ENCODE measurements around the gene ZIC2. TPM values are rescaled to one million over a fixed set of nuclear protein-coding genes. Genes with fewer than 3 reads are reported as not detected.
"Not testable (repeated sequence)": the region's sequence is repeated elsewhere in the genome, so short reads cannot be mapped to it uniquely, and the experiment has no call there.

The ZIC2 gene
- total RNA-seq, result not detected
- polyA plus RNA-seq, result under 1 TPM in 1 of 2 donors, not detected in 1; 0.18 TPM
- long read RNA-seq, donor 1, result 0 reads
- long read RNA-seq, donor 2, result 0 reads

- DNase-seq (no peak), ATAC-seq (ENCODE audit: low FRiP score) (no peak)
- H3K27ac ChIP-seq (ENCODE audit: low read depth in 1 of 2, low read length in 2 of 2), result no peak within 1 kb of the TSS
- WGBS, 2 donors, result 1 to 2% methylated on average over 26 to 41 of the region's 41 CpGs
- peak within 1 kb of the TSS; percentile 39 to 46 for H3K4me3 ChIP-seq (ENCODE audit: low read length in 2 of 2)
- no peaks in the 10 kb centered on the region for H3K36me3 ChIP-seq (ENCODE audit: control insufficient read depth in 1 of 2, insufficient read depth in 2 of 2, low read length in 1 of 2)
- intact Hi-C loops (cut with DNase I), result no loop called here
- H3K4me1 ChIP-seq (ENCODE audit: control insufficient read depth in 1 of 2, insufficient read depth in 2 of 2, low read length in 2 of 2), result no peaks in the 10 kb centered on the region
- H3K27me3 ChIP-seq (ENCODE audit: control insufficient read depth in 1 of 2, insufficient read depth in 2 of 2, low read length in 1 of 2), result peaks cover 0 to 2% of the 10 kb centered on the region in 2 donors
- H3K9me3 ChIP-seq (ENCODE audit: control insufficient read depth, low read length), result no peaks in the 10 kb centered on the region
Observed at GRCh38 chr13:99981735-99982035, at the start of gene ZIC2. Gene ZIC2, plus strand, starts transcription at chr13:99981784. Its CDS starts 281 bp downstream, at chr13:99982065.

GRCh38 chr13:99932912-99933311, 48.7 kb upstream of the ZIC2 start:
- no peak overlapping the region for H3K27ac ChIP-seq (ENCODE audit: low read depth in 1 of 2, low read length in 2 of 2)
- 90% methylated on average over 5 of the region's 5 CpGs for WGBS, 2 donors
- H3K36me3 ChIP-seq (ENCODE audit: control insufficient read depth in 1 of 2, insufficient read depth in 2 of 2, low read length in 1 of 2), result no peaks in the 10 kb centered on the region
- H3K4me1 ChIP-seq (ENCODE audit: control insufficient read depth in 1 of 2, insufficient read depth in 2 of 2, low read length in 2 of 2), result no peaks in the 10 kb centered on the region
- ATAC-seq (ENCODE audit: low FRiP score), result no peak
- no peak overlapping the region for H3K4me3 ChIP-seq (ENCODE audit: low read length in 2 of 2)
- H3K9me3 ChIP-seq (ENCODE audit: control insufficient read depth, low read length), result no peaks in the 10 kb centered on the region
- no peaks in the 10 kb centered on the region for H3K27me3 ChIP-seq (ENCODE audit: control insufficient read depth in 1 of 2, insufficient read depth in 2 of 2, low read length in 1 of 2)
- intact Hi-C loops (cut with DNase I), result no loop called here
- no peak for DNase-seq

- no peaks in the 10 kb centered on the region for H3K36me3 ChIP-seq (ENCODE audit: control insufficient read depth in 1 of 2, insufficient read depth in 2 of 2, low read length in 1 of 2)
- 85 to 91% methylated on average over 2 of the region's 2 CpGs for WGBS, 2 donors
- no peak overlapping the region for H3K4me3 ChIP-seq (ENCODE audit: low read length in 2 of 2)
- DNase-seq, result no peak
- no peak overlapping the region for H3K27ac ChIP-seq (ENCODE audit: low read depth in 1 of 2, low read length in 2 of 2)
- intact Hi-C loops (cut with DNase I), result no loop called here
- H3K4me1 ChIP-seq (ENCODE audit: control insufficient read depth in 1 of 2, insufficient read depth in 2 of 2, low read length in 2 of 2), result no peaks in the 10 kb centered on the region
- peaks cover 2% of the 10 kb centered on the region for H3K9me3 ChIP-seq (ENCODE audit: control insufficient read depth, low read length)
- ATAC-seq (ENCODE audit: low FRiP score), result no peak
- peaks cover 0 to 2% of the 10 kb centered on the region in 2 donors for H3K27me3 ChIP-seq (ENCODE audit: control insufficient read depth in 1 of 2, insufficient read depth in 2 of 2, low read length in 1 of 2)
Observed at GRCh38 chr13:99935772-99936171, 45.8 kb upstream of the ZIC2 start.

GRCh38 chr13:99938635-99939034, 42.9 kb upstream of the ZIC2 start:
- Histone ChIP-seq H3K4me1 (ENCODE audit: control insufficient read depth in 1 of 2, insufficient read depth in 2 of 2, low read length in 2 of 2) (no peaks in the 10 kb centered on the region), H3K27ac (ENCODE audit: low read depth in 1 of 2, low read length in 2 of 2) (no peak overlapping the region), H3K9me3 (ENCODE audit: control insufficient read depth, low read length) (peaks cover 2% of the 10 kb centered on the region), H3K27me3 (ENCODE audit: control insufficient read depth in 1 of 2, insufficient read depth in 2 of 2, low read length in 1 of 2) (peaks cover 0 to 2% of the 10 kb centered on the region in 2 donors), H3K36me3 (ENCODE audit: control insufficient read depth in 1 of 2, insufficient read depth in 2 of 2, low read length in 1 of 2) (no peaks in the 10 kb centered on the region), H3K4me3 (ENCODE audit: low read length in 2 of 2) (no peak overlapping the region)
- intact Hi-C loops (cut with DNase I), result no loop called here
- no peak for DNase-seq
- no peak for ATAC-seq (ENCODE audit: low FRiP score)
- 22 to 33% methylated on average over 7 of the region's 7 CpGs for whole genome bisulfite sequencing, 2 donors

GRCh38 chr13:99941086-99941485, 40.5 kb upstream of the ZIC2 start:
- WGBS, 2 donors, result 76 to 77% methylated on average over 7 of the region's 7 CpGs
- peaks cover 2% of the 10 kb centered on the region for H3K9me3 ChIP-seq (ENCODE audit: control insufficient read depth, low read length)
- H3K36me3 ChIP-seq (ENCODE audit: control insufficient read depth in 1 of 2, insufficient read depth in 2 of 2, low read length in 1 of 2), result no peaks in the 10 kb centered on the region
- ATAC-seq (ENCODE audit: low FRiP score) (no peak), DNase-seq (no peak)
- H3K4me3 ChIP-seq (ENCODE audit: low read length in 2 of 2), result no peak overlapping the region
- no peaks in the 10 kb centered on the region for H3K4me1 ChIP-seq (ENCODE audit: control insufficient read depth in 1 of 2, insufficient read depth in 2 of 2, low read length in 2 of 2)
- H3K27me3 ChIP-seq (ENCODE audit: control insufficient read depth in 1 of 2, insufficient read depth in 2 of 2, low read length in 1 of 2), result peaks cover 0 to 2% of the 10 kb centered on the region in 2 donors
- intact Hi-C loops (cut with DNase I), result no loop called here
- H3K27ac ChIP-seq (ENCODE audit: low read depth in 1 of 2, low read length in 2 of 2), result no peak overlapping the region

GRCh38 chr13:99941911-99942310, 39.7 kb upstream of the ZIC2 start:
- Histone ChIP-seq H3K4me1 (ENCODE audit: control insufficient read depth in 1 of 2, insufficient read depth in 2 of 2, low read length in 2 of 2) (no peaks in the 10 kb centered on the region), H3K4me3 (ENCODE audit: low read length in 2 of 2) (no peak overlapping the region), H3K36me3 (ENCODE audit: control insufficient read depth in 1 of 2, insufficient read depth in 2 of 2, low read length in 1 of 2) (no peaks in the 10 kb centered on the region), H3K9me3 (ENCODE audit: control insufficient read depth, low read length) (peaks cover 2% of the 10 kb centered on the region), H3K27ac (ENCODE audit: low read depth in 1 of 2, low read length in 2 of 2) (no peak overlapping the region), H3K27me3 (ENCODE audit: control insufficient read depth in 1 of 2, insufficient read depth in 2 of 2, low read length in 1 of 2) (peaks cover 0 to 2% of the 10 kb centered on the region in 2 donors)
- 63 to 71% methylated on average over 4 of the region's 4 CpGs for WGBS, 2 donors
- ATAC-seq (ENCODE audit: low FRiP score), result no peak
- DNase-seq, result no peak
- intact Hi-C loops (cut with DNase I), result no loop called here

GRCh38 chr13:99944102-99944501, 37.5 kb upstream of the ZIC2 start:
- no peak for ATAC-seq (ENCODE audit: low FRiP score)
- WGBS, 2 donors, result 71 to 74% methylated on average over 7 of the region's 7 CpGs

GRCh38 chr13:99944606-99945005, 37.0 kb upstream of the ZIC2 start:
- ATAC-seq (ENCODE audit: low FRiP score), result no peak
- Histone ChIP-seq H3K4me3 (ENCODE audit: low read length in 2 of 2) (no peak overlapping the region), H3K27ac (ENCODE audit: low read depth in 1 of 2, low read length in 2 of 2) (no peak overlapping the region), H3K9me3 (ENCODE audit: control insufficient read depth, low read length) (no peaks in the 10 kb centered on the region), H3K36me3 (ENCODE audit: control insufficient read depth in 1 of 2, insufficient read depth in 2 of 2, low read length in 1 of 2) (no peaks in the 10 kb centered on the region), H3K27me3 (ENCODE audit: control insufficient read depth in 1 of 2, insufficient read depth in 2 of 2, low read length in 1 of 2) (peaks cover 0 to 2% of the 10 kb centered on the region in 2 donors), H3K4me1 (ENCODE audit: control insufficient read depth in 1 of 2, insufficient read depth in 2 of 2, low read length in 2 of 2) (no peaks in the 10 kb centered on the region)
- DNase-seq, result no peak
- intact Hi-C loops (cut with DNase I), result no loop called here
- 91 to 92% methylated on average over 6 of the region's 6 CpGs for WGBS, 2 donors

More at GRCh38 chr13:99944102-99944501, 37.5 kb upstream of the ZIC2 start:
- no peaks in the 10 kb centered on the region for H3K9me3 ChIP-seq (ENCODE audit: control insufficient read depth, low read length)
- no peak overlapping the region for H3K4me3 ChIP-seq (ENCODE audit: low read length in 2 of 2)
- intact Hi-C loops (cut with DNase I), result no loop called here
- H3K4me1 ChIP-seq (ENCODE audit: control insufficient read depth in 1 of 2, insufficient read depth in 2 of 2, low read length in 2 of 2), result no peaks in the 10 kb centered on the region
- H3K27ac ChIP-seq (ENCODE audit: low read depth in 1 of 2, low read length in 2 of 2), result no peak overlapping the region
- peaks cover 0 to 2% of the 10 kb centered on the region in 2 donors for H3K27me3 ChIP-seq (ENCODE audit: control insufficient read depth in 1 of 2, insufficient read depth in 2 of 2, low read length in 1 of 2)
- no peak for DNase-seq
- no peaks in the 10 kb centered on the region for H3K36me3 ChIP-seq (ENCODE audit: control insufficient read depth in 1 of 2, insufficient read depth in 2 of 2, low read length in 1 of 2)

- H3K9me3 ChIP-seq (ENCODE audit: control insufficient read depth, low read length); H3K27me3 ChIP-seq (ENCODE audit: control insufficient read depth in 1 of 2, insufficient read depth in 2 of 2, low read length in 1 of 2); H3K4me1 ChIP-seq (ENCODE audit: control insufficient read depth in 1 of 2, insufficient read depth in 2 of 2, low read length in 2 of 2); H3K27ac ChIP-seq (ENCODE audit: low read depth in 1 of 2, low read length in 2 of 2); ATAC-seq (ENCODE audit: low FRiP score); H3K4me3 ChIP-seq (ENCODE audit: low read length in 2 of 2); H3K36me3 ChIP-seq (ENCODE audit: control insufficient read depth in 1 of 2, insufficient read depth in 2 of 2, low read length in 1 of 2); DNase-seq; intact Hi-C loops (cut with DNase I): not testable (repeated sequence)
- 96 to 100% methylated on average over 2 of the region's 2 CpGs for WGBS, 2 donors
Observed at GRCh38 chr13:99945515-99945914, 36.1 kb upstream of the ZIC2 start.

Measured in aorta (tissue), 5 donors.